GM21576 (cell line): ENCODE measurements around the gene PHF5A.

Experiments used
- ATAC-seq: cut with Tn5 transposase; IDR thresholded peaks from one replicate; pipeline ENCODE4 v1.9.1; 2021; ENCODE audit warnings: mild to moderate bottlenecking, moderate library complexity; ENCODE audit not compliant: unreplicated experiment

Gene PHF5A

DNA sequence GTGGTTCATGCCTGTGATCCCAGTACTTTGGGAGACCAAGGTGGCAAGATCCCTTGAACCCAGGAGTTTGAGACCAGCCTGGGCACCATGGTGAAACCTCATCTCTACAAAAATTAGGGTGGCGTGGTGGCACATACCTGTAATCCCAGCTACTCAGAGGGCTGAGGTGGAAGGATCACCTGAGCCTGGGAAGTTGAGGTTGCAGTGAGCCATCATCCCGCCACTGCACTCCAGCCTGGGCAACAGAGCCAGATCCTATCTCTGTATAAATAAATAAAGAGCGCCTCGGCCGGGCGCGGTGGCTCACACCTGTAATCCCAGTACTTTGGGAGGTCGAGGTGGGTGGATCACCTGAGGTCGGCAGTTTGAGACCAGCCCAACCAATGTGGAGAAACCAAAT lies 49.8 kb downstream of the PHF5A start:
- no peak for ATAC-seq

DNA sequence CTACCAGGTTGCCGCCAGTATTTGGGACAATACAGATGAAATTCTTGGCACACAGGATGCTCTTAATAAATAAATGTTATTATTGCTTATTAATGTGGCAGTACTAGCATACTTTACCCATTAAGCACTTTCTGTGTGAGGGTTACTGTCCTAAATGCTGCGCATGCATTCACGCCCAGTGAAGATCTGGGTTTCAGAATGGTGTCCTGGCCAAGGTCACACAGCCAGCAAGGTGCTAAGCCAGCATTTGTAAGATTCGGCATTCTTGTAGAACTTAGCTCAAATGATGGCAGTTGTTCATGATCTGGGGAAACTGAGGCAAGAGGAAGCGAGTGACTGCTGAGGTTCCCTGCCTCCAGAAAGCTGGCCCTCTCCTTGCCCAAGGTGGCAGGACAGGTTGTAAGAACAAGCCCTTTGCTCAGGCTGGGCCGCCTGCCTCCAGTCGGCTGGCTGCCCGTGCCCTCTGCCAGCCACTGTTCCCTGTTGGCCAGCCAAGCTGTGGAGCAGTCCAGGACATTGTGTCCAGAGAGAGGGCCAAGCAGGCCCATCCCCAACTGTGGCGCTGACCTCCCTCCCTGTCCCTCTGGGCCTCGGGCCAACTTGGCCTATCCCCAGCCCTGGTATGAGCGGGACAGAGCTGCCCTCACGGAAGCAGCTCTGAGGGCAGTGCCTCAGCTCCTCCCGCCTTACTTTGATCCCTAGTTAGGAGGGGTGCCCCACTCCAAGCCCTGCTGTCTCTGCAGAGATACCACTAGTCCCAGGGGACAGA lies 50.7 kb downstream of the PHF5A start:
- no peak for ATAC-seq

DNA sequence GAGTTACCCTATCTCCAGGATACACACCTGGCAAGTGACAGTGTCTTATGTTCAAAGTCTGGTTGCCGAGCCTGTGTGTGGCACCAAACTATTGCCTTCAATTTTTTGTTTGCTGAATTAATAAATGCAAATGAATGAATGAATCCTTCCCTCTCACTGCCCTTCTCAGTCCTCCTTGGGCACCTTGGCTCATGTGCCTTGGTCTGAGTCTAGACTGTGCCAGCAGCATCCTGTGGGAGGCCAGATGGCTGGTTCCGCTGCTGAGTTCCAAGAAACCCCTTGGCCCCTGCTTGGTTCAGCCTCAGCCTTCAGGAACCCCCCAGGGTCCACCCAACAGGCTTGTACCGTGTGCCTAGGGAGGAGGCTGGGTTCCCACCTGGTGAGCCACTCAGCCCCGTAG lies 52.9 kb downstream of the PHF5A start:
- no peak for ATAC-seq

GRCh38 chr22:41411021-41411851 lies 57.3 kb downstream of the PHF5A start:
- no peak for ATAC-seq

DNA sequence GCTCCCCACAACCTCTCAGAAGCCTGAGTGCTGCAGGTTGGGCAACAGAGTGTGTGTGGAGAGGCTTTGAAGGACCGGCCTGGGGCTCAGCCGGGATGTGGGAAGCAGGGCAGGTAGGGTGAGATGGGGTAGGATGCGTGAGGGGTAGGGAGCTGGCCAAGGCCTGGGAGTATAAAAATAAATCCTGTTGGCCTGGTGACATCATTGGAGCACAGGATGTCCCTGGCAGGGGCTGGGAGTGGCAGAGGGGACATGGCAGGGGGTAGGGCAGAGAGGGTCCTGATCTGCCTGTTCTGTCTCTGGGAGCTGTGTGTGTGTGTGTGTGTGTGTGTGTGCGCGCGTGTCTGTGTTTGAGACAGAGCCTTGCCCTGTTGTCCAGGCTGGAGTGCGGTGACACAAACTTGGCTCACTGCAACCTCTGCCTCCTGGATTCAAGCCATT lies 58.2 kb downstream of the PHF5A start:
- no peak for ATAC-seq
